Fibroblast of the conjunctiva (primary cell): Measurements from ENCODE around the gene HPN.
A peak's percentile ranks its signal among the peaks of the same experiment; 100 is the strongest.
"Not testable (repeated sequence)": the region's sequence is repeated elsewhere in the genome, so short reads cannot be mapped to it uniquely, and the experiment has no call there.

Source experiments
- DNase-seq: peaks from one replicate; pipeline ENCODE4 v3.0.0-alpha.2; 2010; ENCODE audit warnings: low read depth

The HPN gene

GRCh38 chr19:35084509-35084762 lies 42.9 kb downstream of the HPN start:
- no peak for DNase-seq

- no peak for DNase-seq
Observed at GRCh38 chr19:35085947-35086346, 44.4 kb downstream of the HPN start.

- no peak for DNase-seq
Observed at GRCh38 chr19:35086455-35086854, 44.9 kb downstream of the HPN start.

- no peak for DNase-seq
Observed at GRCh38 chr19:35087393-35087792, 45.9 kb downstream of the HPN start.

- peak; percentile 37 for DNase-seq
Observed at GRCh38 chr19:35088131-35088913, 46.8 kb downstream of the HPN start.

- no peak for DNase-seq
Observed at GRCh38 chr19:35089554-35089953, 48.0 kb downstream of the HPN start.

GRCh38 chr19:35090160-35090505 lies 48.6 kb downstream of the HPN start:
- no peak for DNase-seq

GRCh38 chr19:35090506-35091214 lies 49.1 kb downstream of the HPN start:
- peak; percentile 26 for DNase-seq

- no peak for DNase-seq
Observed at GRCh38 chr19:35093430-35093829, 51.9 kb downstream of the HPN start.

GRCh38 chr19:35093941-35094647 lies 52.6 kb downstream of the HPN start:
- DNase-seq = no peak

GRCh38 chr19:35094656-35095055 lies 53.1 kb downstream of the HPN start:
- no peak for DNase-seq

GRCh38 chr19:35095667-35096368 lies 54.3 kb downstream of the HPN start:
- DNase-seq = no peak

GRCh38 chr19:35098413-35099049 lies 57.0 kb downstream of the HPN start:
- DNase-seq = no peak

GRCh38 chr19:35099155-35099896 lies 57.8 kb downstream of the HPN start:
- DNase-seq = no peak

- DNase-seq = no peak
Observed at GRCh38 chr19:35099897-35100275, 58.4 kb downstream of the HPN start.

GRCh38 chr19:35100588-35101533 lies 59.3 kb downstream of the HPN start:
- DNase-seq = no peak

GRCh38 chr19:35101949-35102348 lies 60.4 kb downstream of the HPN start:
- not testable (repeated sequence) for DNase-seq

GRCh38 chr19:35103614-35104013 lies 62.1 kb downstream of the HPN start:
- DNase-seq = not testable (repeated sequence)

- DNase-seq = no peak
Observed at GRCh38 chr19:35104361-35104760, 62.8 kb downstream of the HPN start.

- no peak for DNase-seq
Observed at GRCh38 chr19:35105047-35105410, 63.5 kb downstream of the HPN start.
